Ovary (tissue), 9 donors: Measurements from ENCODE around the gene PNMT. TPM values are rescaled to one million over a fixed set of nuclear protein-coding genes. Genes with fewer than 3 reads are reported as not detected.

ENCODE experiments used
- DNase-seq, 5 donors: peaks; one replicate each; pipeline ENCODE4 v3.0.0-alpha.2; 2019 to 2020
- H3K27ac ChIP-seq, 2 donors: fragments of 200-600 bp; one replicate each; pipeline versions ENCODE4 v1.5.1 to v1.8.0; 2019 to 2022
- H3K27me3 ChIP-seq: fragments of 200-600 bp; one replicate; pipeline ENCODE4 v1.8.0; 2022
- H3K36me3 ChIP-seq: fragments of 200-600 bp; sonication (generic); one replicate; pipeline ENCODE4 v1.5.1; 2019
- H3K4me1 ChIP-seq: one replicate; pipeline ENCODE4 v1.8.1; 2013; ENCODE audit warnings: mild to moderate bottlenecking, moderate library complexity; ENCODE audit not compliant: insufficient read depth
- H3K4me3 ChIP-seq: fragments of 200-600 bp; sonication (generic); one replicate; pipeline ENCODE4 v1.5.1; 2017
- H3K9me3 ChIP-seq, 2 donors: fragments of 200-600 bp in 1 of 2; sonication (generic) in 1 of 2; one replicate each; pipeline versions ENCODE4 v1.5.1 to v1.8.1; 2013 to 2019; ENCODE audit warnings: mild to moderate bottlenecking in 1 of 2, moderate library complexity in 1 of 2
- EP300 ChIP-seq: sonication (generic); formaldehyde crosslinking; IDR thresholded peaks from one replicate; pipeline ENCODE4 v1.6.1; 2017; ENCODE audit warnings: antibody characterized with exemption
- POLR2A ChIP-seq: fragments of 450-650 bp; IDR thresholded peaks from one replicate; pipeline ENCODE4 v1.6.1; 2017; ENCODE audit warnings: antibody characterized with exemption, mild to moderate bottlenecking, moderate library complexity
- WGBS, 3 donors: extraction: QIAGEN DNeasy Blood & Tissue Kit in 1 of 3; methylation state at CpG; one replicate each; pipeline versions ENCODE4 v1.1.5 to v1.1.7; 2013 to 2017; 5-methylcytosine and 5-hydroxymethylcytosine counted together
- intact Hi-C, 4 donors: fragments of 100-400 bp; cut with DNase I; formaldehyde crosslinking; loops; one replicate each; pipeline versions ENCODE4 v1.11.0 to v1.15.1; 2022 to 2023
- polyA plus RNA-seq, 2 donors: library from polyadenylated mRNA; stranded (reverse); fragments of 200-250 nt in 1 of 2; fragments of 350-450 nt in 1 of 2; fragmentation: Illumina TruSeq in 1 of 2; extraction: RNeasy Lipid Tissue Mini Kit (QIAGEN cat#74804) in 1 of 2; gene quantifications; one replicate each; pipeline ENCODE4 v1.2.3, GENCODE V29; 2013 to 2014
- total RNA-seq, 7 donors: library from RNA; depleted of rRNA in 2 of 7; stranded (reverse); fragments of >200 nt in 2 of 7; fragmentation: NEBNext Ultra II Directional in 3 of 7; extraction: Animal tissue kit (Norgen Biotek cat#: 25700) in 3 of 7; gene quantifications; one replicate each; pipeline versions ENCODE4 v1.1.0 to v1.2.4, GENCODE V29; 2016 to 2023
- TF ChIP-seq, protein P1 (sequence below), 3 donors: fragments of 450-650 bp in 2 of 3; fragments of 200-600 bp in 1 of 3; IDR thresholded peaks; one replicate each; pipeline versions ENCODE4 v1.5.1 to v1.8.0; 2016 to 2022; ENCODE audit warnings: antibody characterized with exemption in 3 of 3, mild to moderate bottlenecking in 1 of 3
- donor health status: DM: no; HTN: no; CAD: no; lungs with moderate emphysema.
- donor health status: DM: no; HTN: no; CAD: no.
- donor health status: Bipolar disorder and iron deficiency.
- donor health status: DM: yes; HTN: yes; CAD: no.
- donor health status: DM: no; HTN: no; CAD: no.
- donor health status: DM: yes; HTN: yes; CAD: no.

PNMT gene
- total and polyA plus RNA-seq, 9 donors = 0.60 to 5.1 (median 1.3) TPM; not detected in 2

DNA sequence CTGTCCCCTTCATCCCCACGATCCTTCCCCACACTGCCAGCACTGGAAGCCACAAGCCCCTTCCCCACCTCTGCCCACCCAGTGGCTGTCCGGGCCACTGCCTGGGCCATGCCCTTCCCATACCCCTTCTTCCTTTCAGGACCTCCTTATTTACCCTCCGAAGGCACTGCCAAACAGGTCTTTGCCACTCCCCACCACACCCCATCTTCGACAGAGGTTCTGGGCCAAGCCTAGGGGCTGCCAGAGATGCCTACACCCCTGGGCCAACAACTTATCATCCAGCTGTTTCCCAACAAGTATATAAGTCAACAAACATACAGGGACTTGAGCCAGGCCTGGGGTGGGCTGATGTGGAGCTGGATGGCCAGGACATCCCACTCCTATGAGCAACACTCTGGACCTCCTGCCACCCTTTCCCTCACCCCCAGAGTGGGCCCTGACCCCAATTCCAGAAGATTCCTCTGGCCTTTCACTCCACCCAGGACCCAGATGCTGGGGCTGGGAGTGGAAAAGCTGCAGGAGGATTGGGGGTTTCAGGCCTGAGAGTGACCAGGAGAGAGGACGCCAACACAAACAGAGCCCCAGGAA, 43.0 kb upstream of the PNMT start:
- Histone ChIP-seq H3K9me3 (no peaks in the 10 kb centered on the region), H3K27me3 (no peaks in the 10 kb centered on the region), H3K4me1 (peaks cover 2% of the 10 kb centered on the region), H3K4me3 (no peak overlapping the region), H3K27ac (no peak overlapping the region), H3K36me3 (no peaks in the 10 kb centered on the region)
- TF ChIP-seq POLR2A = no peak
- TF ChIP-seq, protein P1, sequence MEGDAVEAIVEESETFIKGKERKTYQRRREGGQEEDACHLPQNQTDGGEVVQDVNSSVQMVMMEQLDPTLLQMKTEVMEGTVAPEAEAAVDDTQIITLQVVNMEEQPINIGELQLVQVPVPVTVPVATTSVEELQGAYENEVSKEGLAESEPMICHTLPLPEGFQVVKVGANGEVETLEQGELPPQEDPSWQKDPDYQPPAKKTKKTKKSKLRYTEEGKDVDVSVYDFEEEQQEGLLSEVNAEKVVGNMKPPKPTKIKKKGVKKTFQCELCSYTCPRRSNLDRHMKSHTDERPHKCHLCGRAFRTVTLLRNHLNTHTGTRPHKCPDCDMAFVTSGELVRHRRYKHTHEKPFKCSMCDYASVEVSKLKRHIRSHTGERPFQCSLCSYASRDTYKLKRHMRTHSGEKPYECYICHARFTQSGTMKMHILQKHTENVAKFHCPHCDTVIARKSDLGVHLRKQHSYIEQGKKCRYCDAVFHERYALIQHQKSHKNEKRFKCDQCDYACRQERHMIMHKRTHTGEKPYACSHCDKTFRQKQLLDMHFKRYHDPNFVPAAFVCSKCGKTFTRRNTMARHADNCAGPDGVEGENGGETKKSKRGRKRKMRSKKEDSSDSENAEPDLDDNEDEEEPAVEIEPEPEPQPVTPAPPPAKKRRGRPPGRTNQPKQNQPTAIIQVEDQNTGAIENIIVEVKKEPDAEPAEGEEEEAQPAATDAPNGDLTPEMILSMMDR (IDR thresholded peaks at IDR 0.05) = no peak
- TF ChIP-seq EP300 = no peak
- DNase-seq = no peak
- intact Hi-C loops = loop anchor here in 2 of 4 donors (5.0 to 10.0 kb wide), 2 partner anchors 80 to 127 kb away; no protein-coding TSS in a partner anchor
- 26 to 41% (median 27%) methylated on average over 5 of the region's 5 CpGs for WGBS, 3 donors

DNA sequence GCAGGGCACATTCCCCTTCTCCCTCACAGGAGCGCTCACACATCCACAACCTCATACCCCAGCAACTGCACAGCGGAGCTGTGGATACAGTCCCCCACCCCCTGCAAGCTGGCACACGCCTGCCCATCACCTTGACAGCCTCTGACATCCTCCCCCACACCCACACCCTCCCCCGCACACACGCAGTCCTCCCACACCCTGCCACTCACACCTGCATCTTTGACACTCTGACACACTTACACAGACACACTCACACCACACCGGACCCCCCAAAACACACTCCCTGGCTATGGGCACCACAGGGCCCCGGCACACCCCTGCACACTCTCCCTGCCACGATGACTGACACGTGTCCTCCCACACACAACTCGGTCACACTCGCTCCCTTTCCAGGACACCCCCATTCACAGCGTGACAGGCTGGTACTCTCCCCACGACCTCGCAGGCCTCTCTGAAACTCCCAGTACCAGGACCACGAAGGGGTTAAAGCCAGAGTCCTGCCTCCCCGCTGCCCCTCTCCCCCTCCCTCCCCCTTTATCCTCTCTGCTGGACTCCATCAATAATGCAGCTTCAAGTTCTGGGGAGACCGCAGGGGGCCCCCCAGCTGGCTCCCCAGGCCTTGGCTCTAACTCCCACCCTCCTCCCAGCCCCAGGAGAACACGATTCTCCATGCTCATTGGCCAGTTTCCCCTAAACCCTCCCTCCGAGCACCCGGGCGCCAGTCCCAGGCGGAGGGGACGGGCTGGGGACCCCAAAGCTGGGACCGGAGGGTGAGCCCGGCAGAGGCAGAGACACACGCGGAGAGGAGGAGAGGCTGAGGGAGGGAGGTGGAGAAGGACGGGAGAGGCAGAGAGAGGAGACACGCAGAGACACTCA, 41.8 kb upstream of the PNMT start, which contains the start of gene PPP1R1B:
PPP1R1B (plus strand) TSS at position 782 of the 876 bp plus-strand sequence. CDS start 441 bp downstream, outside the sequence.
- Histone ChIP-seq H3K27me3 (no peaks in the 10 kb centered on the region), H3K9me3 (no peaks in the 10 kb centered on the region), H3K4me1 (peaks cover 2% of the 10 kb centered on the region), H3K4me3 (peak within 1 kb of the TSS; percentile 26), H3K27ac (no peak within 1 kb of the TSS), H3K36me3 (no peaks in the 10 kb centered on the region)
- TF ChIP-seq EP300 = no peak
- TF ChIP-seq, protein P1 (IDR thresholded peaks at IDR 0.05) = no peak
- no peak for TF ChIP-seq POLR2A
- WGBS, 3 donors = 8 to 11% (median 9%) methylated on average over 29 of the region's 29 CpGs
- DNase-seq = no peak
- intact Hi-C loops = loop anchor here in 2 of 4 donors (5.0 to 10.0 kb wide), 2 partner anchors 82 to 126 kb away; no protein-coding TSS in a partner anchor

DNA sequence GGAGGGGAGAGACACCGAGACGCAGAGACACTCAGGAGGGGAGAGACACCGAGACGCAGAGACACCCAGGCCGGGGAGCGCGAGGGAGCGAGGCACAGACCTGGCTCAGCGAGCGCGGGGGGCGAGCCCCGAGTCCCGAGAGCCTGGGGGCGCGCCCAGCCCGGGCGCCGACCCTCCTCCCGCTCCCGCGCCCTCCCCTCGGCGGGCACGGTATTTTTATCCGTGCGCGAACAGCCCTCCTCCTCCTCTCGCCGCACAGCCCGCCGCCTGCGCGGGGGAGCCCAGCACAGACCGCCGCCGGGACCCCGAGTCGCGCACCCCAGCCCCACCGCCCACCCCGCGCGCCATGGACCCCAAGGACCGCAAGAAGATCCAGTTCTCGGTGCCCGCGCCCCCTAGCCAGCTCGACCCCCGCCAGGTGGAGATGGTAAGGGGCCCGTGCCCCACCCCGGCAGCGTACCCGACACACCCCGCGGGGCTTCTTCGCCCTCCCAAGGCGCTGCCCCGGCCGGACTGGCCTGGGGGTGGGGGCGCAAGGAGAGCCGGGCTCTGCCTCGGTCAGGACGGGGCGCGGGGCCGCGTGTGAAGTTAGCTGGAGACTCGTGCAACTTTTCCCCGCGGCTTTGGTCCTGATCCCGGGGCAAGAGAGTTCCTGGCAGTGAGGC, 41.1 kb upstream of the PNMT start:
- peaks cover 2% of the 10 kb centered on the region for H3K4me1 ChIP-seq
- no peaks in the 10 kb centered on the region for H3K36me3 ChIP-seq
- DNase-seq = no peak
- no peak overlapping the region for H3K27ac ChIP-seq
- no peaks in the 10 kb centered on the region for H3K9me3 ChIP-seq
- intact Hi-C loops = loop anchor here in 2 of 4 donors (5.0 to 10.0 kb wide), 2 partner anchors 82 to 125 kb away; no protein-coding TSS in a partner anchor
- no peaks in the 10 kb centered on the region for H3K27me3 ChIP-seq
- WGBS, 3 donors = 0 to 2% (median 1%) methylated on average over 35 to 72 of the region's 72 CpGs
- H3K4me3 ChIP-seq = peak overlapping the region; percentile 26
- TF ChIP-seq, protein P1 (IDR thresholded peaks at IDR 0.05) = no peak
- TF ChIP-seq EP300 (no peak), POLR2A (no peak)
